Mesendoderm (in vitro differentiated cells): ENCODE results near the gene FAM25A.
A peak's percentile ranks its signal among the peaks of the same experiment; 100 is the strongest.
"Not testable (repeated sequence)": the region's sequence is repeated elsewhere in the genome, so short reads cannot be mapped to it uniquely, and the experiment has no call there.

ENCODE experiments used
- DNase-seq: peaks from one replicate; pipeline ENCODE4 v3.0.0; 2013
- H2AK5ac ChIP-seq: 2 replicates; pipeline ENCODE4 v1.6.1; 2013; ENCODE audit warnings: low read length, inconsistent platforms
- H2BK120ac ChIP-seq: 2 replicates; pipeline ENCODE4 v1.6.1; 2013; ENCODE audit warnings: low read depth, mild to moderate bottlenecking, low read length, moderate library complexity, mixed read lengths
- H2BK15ac ChIP-seq: replicated peaks from 2 replicates; pipeline ENCODE4 v1.6.1; 2013; ENCODE audit warnings: low read depth, mild to moderate bottlenecking, moderate library complexity
- H2BK5ac ChIP-seq: 2 replicates; pipeline ENCODE4 v1.6.1; 2013; ENCODE audit warnings: low read length, inconsistent platforms
- H3K18ac ChIP-seq: 2 replicates; pipeline ENCODE4 v1.6.1; 2013; ENCODE audit warnings: mild to moderate bottlenecking, low read length, mixed read lengths
- H3K23ac ChIP-seq: one replicate; pipeline ENCODE4 v1.6.1; 2013; ENCODE audit warnings: low read length
- H3K27ac ChIP-seq: 2 replicates; pipeline ENCODE4 v1.5.1; 2013; ENCODE audit warnings: low read depth, mild to moderate bottlenecking, inconsistent platforms, low read length, moderate library complexity
- H3K27me3 ChIP-seq: 2 replicates; pipeline ENCODE4 v1.6.1; 2013; ENCODE audit warnings: low read length, control low read depth, mild to moderate bottlenecking, inconsistent platforms; ENCODE audit not compliant: insufficient read depth, poor library complexity
- H3K36me3 ChIP-seq: 2 replicates; pipeline ENCODE4 v1.6.1; 2013; ENCODE audit warnings: low read length, inconsistent platforms; ENCODE audit not compliant: control insufficient read depth, insufficient read depth
- H3K4ac ChIP-seq: one replicate; pipeline ENCODE4 v1.6.1; 2013; ENCODE audit warnings: low read depth, mild to moderate bottlenecking, low read length, moderate library complexity
- H3K4me1 ChIP-seq: 2 replicates; pipeline ENCODE4 v1.6.1; 2013; ENCODE audit warnings: low read depth, low read length, inconsistent platforms; ENCODE audit not compliant: control insufficient read depth
- H3K4me2 ChIP-seq: 2 replicates; pipeline ENCODE4 v1.6.1; 2013; ENCODE audit warnings: low read length
- H3K4me3 ChIP-seq: 2 replicates; pipeline ENCODE4 v1.5.1; 2013; ENCODE audit warnings: mild to moderate bottlenecking, low read length
- H3K56ac ChIP-seq: one replicate; pipeline ENCODE4 v1.6.1; 2013; ENCODE audit warnings: low read length
- H3K79me1 ChIP-seq: 2 replicates; pipeline ENCODE4 v1.6.1; 2013; ENCODE audit warnings: low read length, inconsistent platforms
- H3K79me2 ChIP-seq: 2 replicates; pipeline ENCODE4 v1.6.1; 2013; ENCODE audit warnings: mild to moderate bottlenecking, low read length; ENCODE audit not compliant: control insufficient read depth, insufficient read depth
- H3K9ac ChIP-seq: 2 replicates; pipeline ENCODE4 v1.6.1; 2013; ENCODE audit warnings: low read length, inconsistent platforms
- H4K5ac ChIP-seq: one replicate; pipeline ENCODE4 v1.6.1; 2013; ENCODE audit warnings: low read length
- H4K8ac ChIP-seq: one replicate; pipeline ENCODE4 v1.6.1; 2013; ENCODE audit warnings: low read depth, mild to moderate bottlenecking, control low read depth, low read length, moderate library complexity
- WGBS: extraction: QIAGEN DNeasy Blood & Tissue Kit; methylation state at CpG from one replicate; pipeline ENCODE4 v1.1.7; 2013; ENCODE audit warnings: low lambda C conversion rate, missing lambda C conversion rate; ENCODE audit not compliant: insufficient coverage; ENCODE audit errors: extremely low coverage; 5-methylcytosine and 5-hydroxymethylcytosine counted together

The FAM25A gene

DNA sequence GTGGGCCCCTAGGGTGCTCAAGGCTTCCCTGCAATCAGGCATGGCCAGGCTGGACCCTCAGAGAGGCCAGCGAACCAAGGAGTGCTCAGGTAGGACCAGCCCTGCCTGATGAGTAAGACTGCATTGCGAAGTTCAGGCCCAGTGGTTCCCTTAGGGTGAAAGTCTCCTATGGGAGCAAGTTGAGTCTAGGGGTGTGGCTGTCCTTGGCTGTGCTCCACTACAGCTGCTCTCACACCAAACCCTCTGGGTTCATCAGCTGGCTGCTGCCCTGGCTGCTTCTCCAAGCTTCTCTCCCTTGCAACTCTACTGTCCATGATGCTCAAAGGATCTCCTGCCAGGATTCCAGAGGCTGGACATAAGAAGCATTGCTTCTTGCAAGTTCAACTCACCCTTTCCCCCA lies 18.7 kb downstream of the FAM25A start:
- H3K9ac ChIP-seq = no peak overlapping the region
- no peak overlapping the region for H2BK15ac ChIP-seq
- H3K56ac ChIP-seq = no peak overlapping the region
- H3K27ac ChIP-seq = no peak overlapping the region
- no peak overlapping the region for H4K5ac ChIP-seq
- no peak overlapping the region for H3K23ac ChIP-seq
- H3K36me3 ChIP-seq = no peaks in the 10 kb centered on the region
- H3K4me2 ChIP-seq = no peak overlapping the region
- H3K27me3 ChIP-seq = no peaks in the 10 kb centered on the region
- no peak overlapping the region for H3K4me3 ChIP-seq
- H3K79me2 ChIP-seq = no peaks in the 10 kb centered on the region
- WGBS = no CpG with 5 or more reads among the region's 2 CpGs
- no peaks in the 10 kb centered on the region for H3K79me1 ChIP-seq
- no peak overlapping the region for H2BK5ac ChIP-seq
- H3K4me1 ChIP-seq = no peaks in the 10 kb centered on the region
- H3K18ac ChIP-seq = no peak overlapping the region
- H4K8ac ChIP-seq = no peak overlapping the region
- H2BK120ac ChIP-seq = no peak overlapping the region
- no peak overlapping the region for H2AK5ac ChIP-seq
- DNase-seq = no peak
- no peak overlapping the region for H3K4ac ChIP-seq

DNA sequence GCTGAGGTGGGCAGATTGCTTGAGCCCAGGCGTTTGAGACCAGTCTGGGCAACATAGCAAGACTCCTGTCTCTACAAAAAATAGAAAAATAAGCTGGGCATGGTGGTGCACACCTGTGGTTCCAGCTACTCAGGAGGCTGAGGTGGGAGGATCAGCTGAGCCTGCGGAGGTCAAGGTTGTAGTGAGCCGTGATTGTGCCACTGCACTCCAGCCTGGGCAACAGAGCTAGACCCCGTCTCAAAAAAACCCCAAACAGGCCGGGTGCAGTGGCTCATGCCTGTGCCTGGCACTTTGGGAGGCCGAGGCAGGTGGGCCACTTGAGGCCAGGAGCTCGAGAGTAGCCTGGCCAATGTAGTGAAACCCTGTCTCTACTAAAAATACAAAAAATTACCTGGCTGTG lies 23.5 kb downstream of the FAM25A start:
- H2BK5ac ChIP-seq, H2BK120ac ChIP-seq, H3K9ac ChIP-seq, H3K79me1 ChIP-seq, H3K4me1 ChIP-seq, DNase-seq, H2BK15ac ChIP-seq, H4K5ac ChIP-seq, H3K4me2 ChIP-seq, H2AK5ac ChIP-seq, H3K18ac ChIP-seq, H3K4me3 ChIP-seq, H3K23ac ChIP-seq, H3K56ac ChIP-seq, H3K27ac ChIP-seq, H3K27me3 ChIP-seq, H4K8ac ChIP-seq, H3K36me3 ChIP-seq, H3K79me2 ChIP-seq, H3K4ac ChIP-seq: not testable (repeated sequence)
- no CpG with 5 or more reads among the region's 7 CpGs for WGBS

DNA sequence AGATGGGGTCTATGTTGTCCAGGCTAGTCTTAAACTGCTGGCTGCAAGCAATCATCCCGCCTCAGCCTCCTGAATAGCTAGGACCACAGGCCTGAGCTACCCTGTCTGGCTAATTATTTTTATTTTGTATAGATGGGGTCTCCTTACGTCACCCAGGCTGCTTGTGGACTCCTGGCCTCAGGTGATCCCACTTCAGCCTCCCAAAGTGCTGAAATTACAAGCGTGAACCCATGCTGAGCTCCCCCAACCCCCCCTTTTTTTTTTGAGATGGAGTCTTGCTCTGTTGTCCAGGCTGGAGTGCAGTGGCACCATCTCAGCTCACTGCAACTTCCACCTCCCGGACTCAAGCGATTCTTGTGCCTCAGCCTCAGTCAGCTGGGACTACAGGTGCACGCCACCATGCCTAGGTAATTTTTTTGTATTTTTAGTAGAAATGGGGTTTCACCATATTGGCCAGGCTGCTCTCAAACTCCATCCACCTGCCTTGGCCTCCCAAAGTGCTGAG lies 25.4 kb downstream of the FAM25A start:
- no peak for DNase-seq
- H2BK15ac ChIP-seq = no peak overlapping the region
- H2BK120ac ChIP-seq = no peak overlapping the region
- no peaks in the 10 kb centered on the region for H3K27me3 ChIP-seq
- no peak overlapping the region for H2AK5ac ChIP-seq
- H3K4ac ChIP-seq = no peak overlapping the region
- H3K4me1 ChIP-seq = no peaks in the 10 kb centered on the region
- H3K23ac ChIP-seq = no peak overlapping the region
- H3K27ac ChIP-seq = no peak overlapping the region
- no peaks in the 10 kb centered on the region for H3K79me2 ChIP-seq
- H3K9ac ChIP-seq = no peak overlapping the region
- no peak overlapping the region for H3K4me3 ChIP-seq
- no peak overlapping the region for H4K8ac ChIP-seq
- no peak overlapping the region for H3K18ac ChIP-seq
- no CpG with 5 or more reads among the region's 6 CpGs for WGBS
- no peak overlapping the region for H3K56ac ChIP-seq
- no peak overlapping the region for H2BK5ac ChIP-seq
- H3K79me1 ChIP-seq = no peaks in the 10 kb centered on the region
- no peak overlapping the region for H3K4me2 ChIP-seq
- no peaks in the 10 kb centered on the region for H3K36me3 ChIP-seq
- H4K5ac ChIP-seq = no peak overlapping the region

- no peak overlapping the region for H3K18ac ChIP-seq
- H2BK120ac ChIP-seq = no peak overlapping the region
- no peak overlapping the region for H2BK15ac ChIP-seq
- H4K8ac ChIP-seq = no peak overlapping the region
- H3K36me3 ChIP-seq = no peaks in the 10 kb centered on the region
- DNase-seq = no peak
- no peak overlapping the region for H3K4ac ChIP-seq
- no peaks in the 10 kb centered on the region for H3K27me3 ChIP-seq
- no peak overlapping the region for H3K9ac ChIP-seq
- H2AK5ac ChIP-seq = no peak overlapping the region
- no peak overlapping the region for H3K56ac ChIP-seq
- no peak overlapping the region for H3K23ac ChIP-seq
- H3K27ac ChIP-seq = no peak overlapping the region
- no peak overlapping the region for H3K4me3 ChIP-seq
- no peak overlapping the region for H2BK5ac ChIP-seq
- no CpG with 5 or more reads among the region's 3 CpGs for WGBS
- H3K4me2 ChIP-seq = no peak overlapping the region
- H3K79me1 ChIP-seq = no peaks in the 10 kb centered on the region
- no peaks in the 10 kb centered on the region for H3K79me2 ChIP-seq
- H3K4me1 ChIP-seq = peaks cover 7% of the 10 kb centered on the region
- no peak overlapping the region for H4K5ac ChIP-seq
These were observed 33.0 kb downstream of the FAM25A start for GRCh38 chr10:87053111-87053510.

GRCh38 chr10:87053577-87054181 lies 33.6 kb downstream of the FAM25A start:
- no peak overlapping the region for H3K56ac ChIP-seq
- no peaks in the 10 kb centered on the region for H3K27me3 ChIP-seq
- H3K79me2 ChIP-seq = no peaks in the 10 kb centered on the region
- no peaks in the 10 kb centered on the region for H3K36me3 ChIP-seq
- H3K18ac ChIP-seq = no peak overlapping the region
- H2BK5ac ChIP-seq = no peak overlapping the region
- no peak overlapping the region for H4K8ac ChIP-seq
- no CpG with 5 or more reads among the region's 7 CpGs for WGBS
- H3K23ac ChIP-seq = no peak overlapping the region
- no peak overlapping the region for H3K4me2 ChIP-seq
- DNase-seq = no peak
- H3K9ac ChIP-seq = no peak overlapping the region
- H2BK15ac ChIP-seq = peak overlapping the region; percentile 28
- no peak overlapping the region for H2AK5ac ChIP-seq
- H3K4me3 ChIP-seq = no peak overlapping the region
- no peak overlapping the region for H4K5ac ChIP-seq
- peaks cover 7% of the 10 kb centered on the region for H3K4me1 ChIP-seq
- no peak overlapping the region for H3K4ac ChIP-seq
- H3K27ac ChIP-seq = no peak overlapping the region
- H3K79me1 ChIP-seq = no peaks in the 10 kb centered on the region
- no peak overlapping the region for H2BK120ac ChIP-seq
